NCI-H524 treated with DMSO at 0.1 percent for 48 hours (cell line): ENCODE data around the gene SNAPC3.
"Not testable (repeated sequence)": the region's sequence is repeated elsewhere in the genome, so short reads cannot be mapped to it uniquely, and the experiment has no call there.

Experiments
- DNase-seq: peaks from one replicate; lab custom pipeline; 2025; lab: John Stamatoyannopoulos, UW

Gene SNAPC3

GRCh38 chr9:15422372-15423230 is at the start of gene SNAPC3:
Gene SNAPC3, plus strand, starts transcription at chr9:15422876. Its CDS starts 4 bp downstream, at chr9:15422880.
- peak; percentile 66 for DNase-seq

- DNase-seq: no peak
These were observed 48.8 kb upstream of the SNAPC3 start for GRCh38 chr9:15373881-15374280.

- DNase-seq: no peak
These were observed 48.4 kb upstream of the SNAPC3 start for GRCh38 chr9:15374310-15374709.

GRCh38 chr9:15374825-15375224 is 47.9 kb upstream of the SNAPC3 start:
- no peak for DNase-seq

GRCh38 chr9:15377625-15378540 is 44.8 kb upstream of the SNAPC3 start:
- no peak for DNase-seq

- not testable (repeated sequence) for DNase-seq
These were observed 43.4 kb upstream of the SNAPC3 start for GRCh38 chr9:15379317-15379716.

- not testable (repeated sequence) for DNase-seq
These were observed 42.8 kb upstream of the SNAPC3 start for GRCh38 chr9:15379888-15380287.

GRCh38 chr9:15381491-15381890 is 41.2 kb upstream of the SNAPC3 start:
- no peak for DNase-seq

GRCh38 chr9:15386465-15386864 is 36.2 kb upstream of the SNAPC3 start:
- no peak for DNase-seq

GRCh38 chr9:15389173-15389572 is 33.5 kb upstream of the SNAPC3 start:
- DNase-seq: no peak

GRCh38 chr9:15389631-15390030 is 33.0 kb upstream of the SNAPC3 start:
- no peak for DNase-seq

- DNase-seq: no peak
These were observed 32.5 kb upstream of the SNAPC3 start for GRCh38 chr9:15390201-15390600.

GRCh38 chr9:15392363-15392762 is 30.3 kb upstream of the SNAPC3 start:
- no peak for DNase-seq

- no peak for DNase-seq
These were observed 22.3 kb upstream of the SNAPC3 start for GRCh38 chr9:15400281-15400941.

- DNase-seq: no peak
These were observed 21.4 kb upstream of the SNAPC3 start for GRCh38 chr9:15401266-15401665.

- no peak for DNase-seq
These were observed 19.5 kb upstream of the SNAPC3 start for GRCh38 chr9:15403155-15403554.

GRCh38 chr9:15404171-15404570 is 18.5 kb upstream of the SNAPC3 start:
- DNase-seq: no peak

- DNase-seq: no peak
These were observed 5.8 kb upstream of the SNAPC3 start for GRCh38 chr9:15416880-15417279.

GRCh38 chr9:15417626-15418025 is 5.0 kb upstream of the SNAPC3 start:
- no peak for DNase-seq

GRCh38 chr9:15420796-15421195 is 1.9 kb upstream of the SNAPC3 start:
- DNase-seq: no peak

GRCh38 chr9:15421532-15421931 is 1.1 kb upstream of the SNAPC3 start:
- DNase-seq: no peak

- DNase-seq: no peak
These were observed 695 bp upstream of the SNAPC3 start for GRCh38 chr9:15421990-15422371.
